ENCODE results near the gene SLC25A26.
"Not testable (repeated sequence)": the region's sequence is repeated elsewhere in the genome, so short reads cannot be mapped to it uniquely, and the experiment has no call there.

SLC25A26 gene

DNA sequence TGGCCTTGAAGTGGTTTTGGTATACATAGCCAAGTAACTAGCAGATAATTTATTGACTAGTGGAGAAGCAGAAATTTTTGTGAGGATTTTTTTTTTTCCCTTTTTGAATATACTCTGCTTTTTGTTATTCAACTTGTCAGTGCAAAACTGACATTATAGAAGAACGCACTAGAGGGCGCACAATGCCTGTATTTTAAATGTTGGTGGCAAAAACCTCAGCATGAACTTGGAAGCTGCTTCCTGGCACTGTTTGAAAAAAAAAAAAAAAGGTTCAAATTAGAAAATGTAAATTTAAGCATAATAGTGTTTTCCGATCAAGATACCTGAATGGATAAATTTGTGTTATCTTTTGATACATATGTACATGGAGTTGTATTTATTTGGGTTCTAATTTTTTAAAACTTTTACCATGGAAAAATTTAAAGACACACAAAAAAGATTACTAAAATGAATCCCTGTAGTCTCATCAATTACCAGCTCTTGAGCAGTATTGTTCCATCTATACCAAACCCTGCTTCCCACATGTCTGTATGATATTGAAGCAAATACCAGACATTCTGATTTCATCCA is 56.0 kb downstream of the SLC25A26 start:
- Mint-ChIP-seq H3K36me3 (ENCODE audit: low read depth) (peaks cover 13% of the 10 kb centered on the region), H3K27ac (no peak overlapping the region), H3K9me3 (peaks cover 4% of the 10 kb centered on the region), H3K27me3 (ENCODE audit: low read depth, poor library complexity) (no peaks in the 10 kb centered on the region), H3K4me1 (peaks cover 11% of the 10 kb centered on the region), H3K4me3 (no peak overlapping the region)
- DNase-seq = peak; percentile 69
- TF ChIP-seq, protein P1, sequence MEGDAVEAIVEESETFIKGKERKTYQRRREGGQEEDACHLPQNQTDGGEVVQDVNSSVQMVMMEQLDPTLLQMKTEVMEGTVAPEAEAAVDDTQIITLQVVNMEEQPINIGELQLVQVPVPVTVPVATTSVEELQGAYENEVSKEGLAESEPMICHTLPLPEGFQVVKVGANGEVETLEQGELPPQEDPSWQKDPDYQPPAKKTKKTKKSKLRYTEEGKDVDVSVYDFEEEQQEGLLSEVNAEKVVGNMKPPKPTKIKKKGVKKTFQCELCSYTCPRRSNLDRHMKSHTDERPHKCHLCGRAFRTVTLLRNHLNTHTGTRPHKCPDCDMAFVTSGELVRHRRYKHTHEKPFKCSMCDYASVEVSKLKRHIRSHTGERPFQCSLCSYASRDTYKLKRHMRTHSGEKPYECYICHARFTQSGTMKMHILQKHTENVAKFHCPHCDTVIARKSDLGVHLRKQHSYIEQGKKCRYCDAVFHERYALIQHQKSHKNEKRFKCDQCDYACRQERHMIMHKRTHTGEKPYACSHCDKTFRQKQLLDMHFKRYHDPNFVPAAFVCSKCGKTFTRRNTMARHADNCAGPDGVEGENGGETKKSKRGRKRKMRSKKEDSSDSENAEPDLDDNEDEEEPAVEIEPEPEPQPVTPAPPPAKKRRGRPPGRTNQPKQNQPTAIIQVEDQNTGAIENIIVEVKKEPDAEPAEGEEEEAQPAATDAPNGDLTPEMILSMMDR (IDR thresholded peaks at IDR 0.05) = peak; percentile 77

DNA sequence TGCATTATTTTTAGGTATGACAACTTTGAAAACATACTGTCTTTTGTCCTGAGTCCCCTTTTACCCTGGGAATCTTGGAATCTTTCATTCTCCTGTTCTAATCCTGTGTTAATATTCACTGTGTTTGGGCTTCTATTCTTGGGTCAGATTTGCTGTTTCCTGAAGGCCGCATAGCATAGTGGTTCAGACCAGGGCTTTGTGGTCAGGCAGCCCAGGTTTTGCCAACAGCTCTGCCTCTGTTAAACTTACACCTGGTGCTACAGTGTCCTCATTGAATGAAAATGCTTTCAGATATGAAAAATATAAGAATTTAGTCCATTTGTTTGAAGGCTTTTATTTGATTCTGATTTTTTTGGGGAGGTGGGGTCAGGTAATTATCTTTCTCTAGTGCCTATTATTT is 58.4 kb downstream of the SLC25A26 start:
- peaks cover 11% of the 10 kb centered on the region for H3K4me1 Mint-ChIP-seq
- H3K27me3 Mint-ChIP-seq (ENCODE audit: low read depth, poor library complexity) = no peaks in the 10 kb centered on the region
- DNase-seq = no peak
- TF ChIP-seq, protein P1 (IDR thresholded peaks at IDR 0.05) = no peak
- H3K27ac Mint-ChIP-seq = no peak overlapping the region
- H3K36me3 Mint-ChIP-seq (ENCODE audit: low read depth) = peaks cover 5% of the 10 kb centered on the region
- H3K4me3 Mint-ChIP-seq = no peak overlapping the region
- H3K9me3 Mint-ChIP-seq = no peaks in the 10 kb centered on the region

DNA sequence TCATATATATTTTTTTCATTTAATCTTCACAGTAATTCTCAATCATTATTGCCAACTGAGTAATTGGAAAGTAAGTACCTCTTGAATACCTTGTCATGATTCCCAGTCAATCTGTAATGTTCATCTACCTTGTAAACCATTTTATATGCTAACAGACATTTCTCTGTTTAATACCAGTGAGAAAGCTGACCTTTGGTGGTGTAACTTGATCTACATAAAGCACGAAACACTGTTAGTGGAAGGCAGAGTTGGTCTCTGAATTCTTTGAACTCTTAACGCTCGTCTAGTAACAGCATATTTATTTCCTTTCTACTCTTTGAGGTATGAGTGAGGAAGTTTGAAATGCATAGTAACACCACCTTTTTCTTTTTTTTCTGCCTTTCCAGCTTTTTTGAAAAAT is 59.5 kb downstream of the SLC25A26 start:
- TF ChIP-seq, protein P1 (IDR thresholded peaks at IDR 0.05) = no peak
- peaks cover 11% of the 10 kb centered on the region for H3K4me1 Mint-ChIP-seq
- H3K4me3 Mint-ChIP-seq = no peak overlapping the region
- no peaks in the 10 kb centered on the region for H3K9me3 Mint-ChIP-seq
- no peaks in the 10 kb centered on the region for H3K27me3 Mint-ChIP-seq (ENCODE audit: low read depth, poor library complexity)
- no peak for DNase-seq
- peak overlapping the region; percentile 85 for H3K27ac Mint-ChIP-seq
- peaks cover 2% of the 10 kb centered on the region for H3K36me3 Mint-ChIP-seq (ENCODE audit: low read depth)

DNA sequence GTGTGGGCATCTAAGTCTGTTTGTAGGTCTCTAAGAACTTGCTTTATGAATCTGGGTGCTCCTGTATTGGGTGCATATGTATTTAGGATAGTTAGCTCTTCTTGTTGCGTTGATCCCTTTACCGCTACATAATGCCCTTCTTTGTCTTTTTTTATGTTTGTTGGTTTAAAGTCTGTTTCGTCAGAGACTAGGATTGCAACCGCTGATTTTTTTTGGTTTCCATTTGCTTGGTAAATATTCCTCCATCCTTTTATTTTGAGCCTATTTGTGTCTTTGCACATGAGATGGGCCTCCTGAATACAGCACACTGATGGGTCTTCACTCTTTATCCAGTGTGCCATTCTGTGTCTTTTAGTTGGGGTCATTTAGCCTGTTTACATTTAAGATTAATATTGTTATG is 71.1 kb downstream of the SLC25A26 start:
- not testable (repeated sequence) for H3K4me3 Mint-ChIP-seq; H3K27ac Mint-ChIP-seq; H3K4me1 Mint-ChIP-seq; H3K27me3 Mint-ChIP-seq (ENCODE audit: low read depth, poor library complexity); DNase-seq
- Mint-ChIP-seq H3K9me3 (peaks cover 49% of the 10 kb centered on the region), H3K36me3 (ENCODE audit: low read depth) (peaks cover 38% of the 10 kb centered on the region)

DNA sequence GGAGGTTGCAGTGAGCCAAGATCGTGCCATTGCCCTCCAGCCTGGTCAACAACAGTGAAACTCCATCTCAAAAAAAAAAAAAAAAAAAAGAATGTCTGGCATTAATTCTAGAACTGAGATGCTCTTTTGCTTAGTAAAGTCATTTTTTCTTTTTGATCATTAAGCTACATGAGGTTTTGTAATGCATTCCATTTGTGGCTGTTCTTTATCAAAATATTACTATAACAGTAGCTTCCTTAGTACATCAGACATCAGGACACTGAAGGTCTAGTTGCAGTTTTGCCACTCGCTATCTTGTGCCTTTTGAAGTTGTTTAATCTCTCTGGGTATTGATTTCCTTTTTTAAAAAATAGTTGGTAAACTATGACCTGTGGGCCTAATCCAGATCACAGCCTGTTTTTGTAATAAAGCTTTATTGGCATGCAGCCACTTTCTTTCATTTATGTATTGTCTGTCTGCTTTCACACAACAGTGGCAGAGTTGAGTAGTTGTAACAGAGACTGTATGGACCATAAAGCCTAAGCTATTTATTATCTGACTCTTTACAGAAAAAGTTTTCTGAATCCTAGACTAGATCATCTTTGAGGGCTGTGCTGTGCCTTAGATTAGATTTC is 76.6 kb downstream of the SLC25A26 start:
- Mint-ChIP-seq H3K27me3 (ENCODE audit: low read depth, poor library complexity) (no peaks in the 10 kb centered on the region), H3K36me3 (ENCODE audit: low read depth) (no peaks in the 10 kb centered on the region), H3K4me1 (peaks cover 30% of the 10 kb centered on the region), H3K9me3 (peaks cover 3% of the 10 kb centered on the region), H3K27ac (peak overlapping the region; percentile 21), H3K4me3 (no peak overlapping the region)
- TF ChIP-seq, protein P1 (IDR thresholded peaks at IDR 0.05) = no peak
- no peak for DNase-seq

DNA sequence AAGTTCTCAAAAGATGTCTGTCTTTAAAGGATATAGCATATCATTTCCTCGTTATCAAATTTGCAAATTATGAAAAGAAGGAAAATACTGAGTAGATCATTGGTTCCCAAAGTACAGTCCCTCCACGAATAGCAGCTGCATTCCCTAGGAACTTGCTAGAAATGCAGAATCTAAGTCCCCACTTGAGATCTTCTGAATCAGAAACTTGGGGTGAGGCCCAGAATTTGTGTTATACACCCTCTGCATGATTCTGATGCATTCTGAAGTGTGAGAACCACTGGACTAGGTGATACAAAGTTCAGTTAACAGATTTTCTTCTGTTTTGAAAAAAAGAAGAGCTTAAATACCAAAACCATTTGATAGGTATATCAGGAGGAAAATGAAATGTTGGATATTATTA is 77.1 kb downstream of the SLC25A26 start:
- H3K4me1 Mint-ChIP-seq = peaks cover 30% of the 10 kb centered on the region
- H3K4me3 Mint-ChIP-seq = no peak overlapping the region
- no peaks in the 10 kb centered on the region for H3K9me3 Mint-ChIP-seq
- TF ChIP-seq, protein P1 (IDR thresholded peaks at IDR 0.05) = no peak
- peak overlapping the region; percentile 21 for H3K27ac Mint-ChIP-seq
- H3K27me3 Mint-ChIP-seq (ENCODE audit: low read depth, poor library complexity) = no peaks in the 10 kb centered on the region
- DNase-seq = no peak
- H3K36me3 Mint-ChIP-seq (ENCODE audit: low read depth) = no peaks in the 10 kb centered on the region
